Testis (tissue), 2 donors: ENCODE data around the gene RIC3.

Experiments used
- CTCF ChIP-seq, 3 experiments: fragments of 450-650 bp in 2 of 3; fragments of 200-600 bp in 1 of 3; sonication (generic) in 1 of 3; IDR thresholded peaks; one replicate each; pipeline ENCODE4 v1.5.1; 2016 to 2019; ENCODE audit warnings: antibody characterized with exemption in 3 of 3, mild to moderate bottlenecking in 2 of 3, moderate library complexity in 1 of 3
- POLR2A ChIP-seq: fragments of 450-650 bp; IDR thresholded peaks from one replicate; pipeline ENCODE4 v1.6.1; 2017; ENCODE audit warnings: antibody characterized with exemption, mild to moderate bottlenecking, moderate library complexity

GRCh38 chr11:8122173-8122764, 46.6 kb downstream of the RIC3 start:
- TF ChIP-seq CTCF (IDR thresholded peaks at IDR 0.05): no peak
- TF ChIP-seq POLR2A: no peak
